Astrocyte (in vitro differentiated cells and primary cell): ENCODE results near the gene KRT78.

Source experiments
- CTCF ChIP-seq: IDR thresholded peaks from 2 replicates; pipeline ENCODE4 v1.5.1; 2011; ENCODE audit warnings: low read depth, mild to moderate bottlenecking, inconsistent platforms, low read length, moderate library complexity; ENCODE audit not compliant: insufficient read depth
- EZH2 ChIP-seq: IDR thresholded peaks from 2 replicates; pipeline ENCODE4 v1.6.1; 2012; ENCODE audit warnings: mild to moderate bottlenecking, low read length, inconsistent platforms; ENCODE audit not compliant: insufficient read depth

GRCh38 chr12:52867152-52867551 is 18.4 kb upstream of the KRT78 start:
- TF ChIP-seq CTCF, result no peak
- no peak for TF ChIP-seq EZH2
